SU-DHL-6 (cell line): ENCODE data around the gene TMEM231.
A peak's percentile ranks its signal among the peaks of the same experiment; 100 is the strongest.

ENCODE experiments used
- H2AFZ ChIP-seq: fragments of 200-600 bp; sonication (generic); 2 replicates; pipeline ENCODE4 v1.6.1; 2014; ENCODE audit warnings: low read depth, mild to moderate bottlenecking, moderate library complexity, mixed read lengths, antibody characterized with exemption, low read length; ENCODE audit not compliant: severe bottlenecking
- H3F3A ChIP-seq: fragments of 200-600 bp; shearing (Covaris generic); 2 replicates; pipeline ENCODE4 v1.6.0; 2016; ENCODE audit warnings: antibody characterized with exemption, mild to moderate bottlenecking; ENCODE audit not compliant: insufficient read depth
- H3K27ac ChIP-seq: fragments of 200-600 bp; sonication (generic); 2 replicates; pipeline ENCODE4 v1.5.1; 2016; ENCODE audit warnings: low read depth, mild to moderate bottlenecking, low read length, moderate library complexity, mixed read lengths
- H3K27me3 ChIP-seq: fragments of 200-600 bp; sonication (generic), shearing (Covaris generic); 2 replicates; pipeline ENCODE4 v1.6.0; 2014; ENCODE audit warnings: mild to moderate bottlenecking, low read length
- H3K36me3 ChIP-seq: fragments of 200-600 bp; sonication (generic); 2 replicates; pipeline ENCODE4 v1.6.1; 2014; ENCODE audit warnings: mild to moderate bottlenecking, low read length, mixed read lengths
- H3K4me2 ChIP-seq: fragments of 300-600, 200-600 bp; shearing (Covaris generic), sonication (generic); 2 replicates; pipeline ENCODE4 v1.6.0; 2014; ENCODE audit warnings: low read length, low read depth, mild to moderate bottlenecking; ENCODE audit not compliant: poor library complexity, severe bottlenecking
- H3K4me3 ChIP-seq: fragments of 200-600 bp; sonication (generic); 2 replicates; pipeline ENCODE4 v1.5.1; 2014; ENCODE audit warnings: antibody characterized with exemption, low read length, mild to moderate bottlenecking, mixed read lengths; ENCODE audit not compliant: insufficient read depth, poor library complexity, severe bottlenecking
- H3K79me2 ChIP-seq: fragments of 200-600 bp; sonication (generic); 2 replicates; pipeline ENCODE4 v1.6.1; 2014; ENCODE audit warnings: mild to moderate bottlenecking, low read length, moderate library complexity; ENCODE audit not compliant: insufficient read depth
- H3K9ac ChIP-seq: fragments of 200-600 bp; sonication (generic); 2 replicates; pipeline ENCODE4 v1.7.0; 2014; ENCODE audit warnings: mild to moderate bottlenecking, low read length
- H3K9me2 ChIP-seq: fragments of 200-600 bp; sonication (generic); replicated peaks from 2 replicates; pipeline ENCODE4 v1.6.1; 2014; ENCODE audit warnings: low read length; ENCODE audit not compliant: insufficient read depth
- H3K9me3 ChIP-seq: fragments of 200-600 bp; sonication (generic); 2 replicates; pipeline ENCODE4 v1.6.1; 2014; ENCODE audit warnings: low read length, mixed read lengths; ENCODE audit not compliant: insufficient read depth
- H4K20me1 ChIP-seq: fragments of 200-600 bp; sonication (generic); 2 replicates; pipeline ENCODE4 v1.6.1; 2014; ENCODE audit warnings: low read depth, mild to moderate bottlenecking, antibody characterized with exemption, low read length, moderate library complexity, mixed read lengths
- EZH2phosphoT487 ChIP-seq: fragments of 200-600 bp; sonication (generic), shearing (Covaris generic); conservative IDR thresholded peaks from 2 replicates; pipeline ENCODE4 v1.6.1; 2018; ENCODE audit warnings: mild to moderate bottlenecking, antibody characterized with exemption, low read length, moderate library complexity, mixed read lengths
- TF ChIP-seq, protein P1 (sequence below): fragments of 200-600 bp; sonication (generic); IDR thresholded peaks from one replicate; pipeline ENCODE4 v1.5.1; 2017; ENCODE audit warnings: antibody characterized with exemption, mild to moderate bottlenecking, low read length, moderate library complexity; ENCODE audit not compliant: insufficient read depth, poor library complexity, severe bottlenecking

TMEM231 gene

DNA sequence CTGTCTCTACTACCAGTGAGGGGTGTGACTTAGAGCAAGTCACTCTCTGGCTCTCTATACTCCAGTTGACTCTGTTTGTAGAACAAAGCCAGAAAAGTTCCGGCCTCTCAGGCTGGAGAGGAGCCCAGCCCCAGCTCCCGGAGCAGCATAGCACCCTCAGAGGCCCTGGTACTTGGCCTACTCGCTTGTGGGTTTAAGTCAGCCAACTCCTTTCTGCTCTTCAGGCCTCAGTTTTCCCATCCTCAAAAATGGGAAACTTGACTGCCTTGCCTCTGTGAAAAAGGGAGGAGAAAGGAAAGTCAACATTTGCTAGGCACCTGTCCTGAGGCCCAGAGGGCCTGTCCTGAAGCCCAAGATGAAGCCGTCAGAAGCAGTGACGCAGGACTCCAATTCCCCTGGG lies 61.9 kb downstream of the TMEM231 start:
- Histone ChIP-seq H4K20me1 (no peaks in the 10 kb centered on the region), H3K36me3 (no peaks in the 10 kb centered on the region), H3F3A (peaks cover 3% of the 10 kb centered on the region; the same call in 1 of the 2 replicates), H3K9ac (no peak overlapping the region), H3K9me3 (no peaks in the 10 kb centered on the region), H3K27me3 (no peaks in the 10 kb centered on the region), H3K27ac (no peak overlapping the region), H3K4me2 (no peak overlapping the region), H3K4me3 (no peak overlapping the region), H3K79me2 (no peaks in the 10 kb centered on the region), H2AFZ (no peak overlapping the region), H3K9me2 (no peaks in the 10 kb centered on the region)
- no peak for TF ChIP-seq EZH2phosphoT487
- TF ChIP-seq, protein P1, sequence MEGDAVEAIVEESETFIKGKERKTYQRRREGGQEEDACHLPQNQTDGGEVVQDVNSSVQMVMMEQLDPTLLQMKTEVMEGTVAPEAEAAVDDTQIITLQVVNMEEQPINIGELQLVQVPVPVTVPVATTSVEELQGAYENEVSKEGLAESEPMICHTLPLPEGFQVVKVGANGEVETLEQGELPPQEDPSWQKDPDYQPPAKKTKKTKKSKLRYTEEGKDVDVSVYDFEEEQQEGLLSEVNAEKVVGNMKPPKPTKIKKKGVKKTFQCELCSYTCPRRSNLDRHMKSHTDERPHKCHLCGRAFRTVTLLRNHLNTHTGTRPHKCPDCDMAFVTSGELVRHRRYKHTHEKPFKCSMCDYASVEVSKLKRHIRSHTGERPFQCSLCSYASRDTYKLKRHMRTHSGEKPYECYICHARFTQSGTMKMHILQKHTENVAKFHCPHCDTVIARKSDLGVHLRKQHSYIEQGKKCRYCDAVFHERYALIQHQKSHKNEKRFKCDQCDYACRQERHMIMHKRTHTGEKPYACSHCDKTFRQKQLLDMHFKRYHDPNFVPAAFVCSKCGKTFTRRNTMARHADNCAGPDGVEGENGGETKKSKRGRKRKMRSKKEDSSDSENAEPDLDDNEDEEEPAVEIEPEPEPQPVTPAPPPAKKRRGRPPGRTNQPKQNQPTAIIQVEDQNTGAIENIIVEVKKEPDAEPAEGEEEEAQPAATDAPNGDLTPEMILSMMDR = no peak

DNA sequence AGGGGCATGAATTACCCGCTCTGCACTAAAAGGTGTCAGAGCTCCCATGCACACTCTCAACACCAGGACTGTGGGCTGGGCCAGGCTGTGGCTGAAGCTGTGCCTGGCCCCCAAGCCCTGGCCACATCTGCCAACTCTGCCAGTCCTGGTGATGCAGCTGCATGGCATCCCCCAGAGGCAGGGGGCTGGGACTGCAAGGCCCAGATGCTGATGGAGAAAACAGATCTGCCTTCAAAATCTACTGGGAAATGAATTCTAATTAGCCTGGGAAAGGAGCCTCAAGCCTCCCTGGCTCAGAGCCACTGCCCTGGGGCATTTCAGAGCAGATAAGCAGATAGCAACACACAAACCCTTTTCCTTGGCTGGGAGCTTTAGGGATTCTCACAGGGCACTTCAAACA lies 64.2 kb downstream of the TMEM231 start:
- Histone ChIP-seq H3K9ac (no peak overlapping the region), H3F3A (peaks cover 8% of the 10 kb centered on the region; the same call in 1 of the 2 replicates), H3K36me3 (no peaks in the 10 kb centered on the region), H4K20me1 (no peaks in the 10 kb centered on the region), H3K4me2 (no peak overlapping the region), H3K9me3 (no peaks in the 10 kb centered on the region), H3K27ac (no peak overlapping the region), H3K27me3 (no peaks in the 10 kb centered on the region), H2AFZ (no peak overlapping the region), H3K4me3 (no peak overlapping the region), H3K79me2 (no peaks in the 10 kb centered on the region), H3K9me2 (no peaks in the 10 kb centered on the region)
- TF ChIP-seq, protein P1 = no peak
- TF ChIP-seq EZH2phosphoT487 = no peak

DNA sequence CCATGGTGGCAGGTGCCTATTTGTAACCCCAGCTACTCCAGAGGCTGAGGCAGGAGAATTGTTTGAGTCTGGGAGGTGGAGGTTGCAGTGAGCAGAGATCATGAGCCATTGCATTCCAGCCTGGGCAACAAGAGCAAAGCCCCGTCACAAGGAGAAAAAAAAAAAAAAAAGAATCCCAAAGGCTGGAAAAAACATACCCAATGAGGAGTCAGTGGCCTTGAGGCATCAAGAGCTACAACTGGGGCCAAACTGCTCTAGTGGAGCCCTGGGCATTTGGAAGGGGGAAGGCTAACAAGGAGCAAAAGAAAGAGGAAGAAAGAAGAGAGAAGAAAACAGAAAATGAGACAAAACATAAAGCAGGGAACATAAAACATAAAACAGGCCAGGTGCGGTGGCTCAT lies 67.7 kb downstream of the TMEM231 start:
- Histone ChIP-seq H2AFZ (no peak overlapping the region), H3K9me2 (no peaks in the 10 kb centered on the region), H3K9ac (no peak overlapping the region), H3K9me3 (no peaks in the 10 kb centered on the region), H3K36me3 (no peaks in the 10 kb centered on the region), H4K20me1 (no peaks in the 10 kb centered on the region), H3K27ac (peak overlapping the region; percentile 52), H3F3A (peaks cover 22% of the 10 kb centered on the region), H3K4me3 (no peak overlapping the region), H3K79me2 (no peaks in the 10 kb centered on the region), H3K4me2 (no peak overlapping the region), H3K27me3 (no peaks in the 10 kb centered on the region)
- TF ChIP-seq EZH2phosphoT487 = no peak
- TF ChIP-seq, protein P1 = no peak
